ENCODE measurements around the gene ZDHHC11. TPM values are rescaled to one million over a fixed set of nuclear protein-coding genes. Genes with fewer than 3 reads are reported as not detected.
A peak's percentile ranks its signal among the peaks of the same experiment; 100 is the strongest.

The ZDHHC11 gene, protein sequence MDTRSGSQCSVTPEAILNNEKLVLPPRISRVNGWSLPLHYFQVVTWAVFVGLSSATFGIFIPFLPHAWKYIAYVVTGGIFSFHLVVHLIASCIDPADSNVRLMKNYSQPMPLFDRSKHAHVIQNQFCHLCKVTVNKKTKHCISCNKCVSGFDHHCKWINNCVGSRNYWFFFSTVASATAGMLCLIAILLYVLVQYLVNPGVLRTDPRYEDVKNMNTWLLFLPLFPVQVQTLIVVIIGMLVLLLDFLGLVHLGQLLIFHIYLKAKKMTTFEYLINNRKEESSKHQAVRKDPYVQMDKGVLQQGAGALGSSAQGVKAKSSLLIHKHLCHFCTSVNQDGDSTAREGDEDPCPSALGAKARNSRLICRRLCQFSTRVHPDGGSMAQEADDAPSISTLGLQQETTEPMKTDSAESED
- 10 to 100 TPM in 1 of 2 donors, 1 to 10 TPM in 1; 4.7 to 10.9 TPM for total RNA-seq

- no peak within 1 kb of the TSS for H3K4me3 ChIP-seq
Observed at GRCh38 chr5:850511-851006, at the start of gene ZDHHC11. TSS of gene ZDHHC11 (minus strand) at chr5:850986. CDS start at chr5:850602, 384 bp downstream.

DNA sequence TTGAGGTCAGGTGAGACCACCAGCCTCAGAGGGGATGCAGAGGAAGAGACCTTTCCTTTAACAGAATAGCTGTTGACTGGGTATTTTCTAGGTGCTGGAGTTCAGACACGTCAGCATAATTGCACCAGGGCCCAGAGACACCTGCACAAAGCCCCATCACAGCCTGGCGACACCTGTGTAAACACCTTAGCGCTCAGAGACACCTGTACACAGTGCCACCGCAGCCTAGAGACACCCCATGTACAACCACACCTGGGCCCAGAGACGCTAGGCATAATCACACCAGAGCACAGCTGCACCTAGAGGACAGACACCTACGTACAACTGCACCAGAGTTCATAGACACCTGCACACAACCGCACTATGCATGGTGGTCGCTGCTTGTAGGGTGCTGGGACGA is 42.9 kb upstream of the ZDHHC11 start:
- Histone ChIP-seq H3K27me3 (no peaks in the 10 kb centered on the region), H3K36me3 (replicated peaks in 1 of 2; ENCODE audit: insufficient read depth in 1 of 2, low read depth in 2 of 2) (peaks cover 0 to 6% of the 10 kb centered on the region in 2 donors), H3K27ac (no peak overlapping the region), H3K4me3 (no peak overlapping the region), H3K4me1 (peaks cover 17% of the 10 kb centered on the region), H3K9me3 (no peaks in the 10 kb centered on the region)
- ATAC-seq (no peak), DNase-seq (no peak)
- no peak for TF ChIP-seq POLR2A (IDR thresholded peaks at IDR 0.05)
- TF ChIP-seq, protein P1, sequence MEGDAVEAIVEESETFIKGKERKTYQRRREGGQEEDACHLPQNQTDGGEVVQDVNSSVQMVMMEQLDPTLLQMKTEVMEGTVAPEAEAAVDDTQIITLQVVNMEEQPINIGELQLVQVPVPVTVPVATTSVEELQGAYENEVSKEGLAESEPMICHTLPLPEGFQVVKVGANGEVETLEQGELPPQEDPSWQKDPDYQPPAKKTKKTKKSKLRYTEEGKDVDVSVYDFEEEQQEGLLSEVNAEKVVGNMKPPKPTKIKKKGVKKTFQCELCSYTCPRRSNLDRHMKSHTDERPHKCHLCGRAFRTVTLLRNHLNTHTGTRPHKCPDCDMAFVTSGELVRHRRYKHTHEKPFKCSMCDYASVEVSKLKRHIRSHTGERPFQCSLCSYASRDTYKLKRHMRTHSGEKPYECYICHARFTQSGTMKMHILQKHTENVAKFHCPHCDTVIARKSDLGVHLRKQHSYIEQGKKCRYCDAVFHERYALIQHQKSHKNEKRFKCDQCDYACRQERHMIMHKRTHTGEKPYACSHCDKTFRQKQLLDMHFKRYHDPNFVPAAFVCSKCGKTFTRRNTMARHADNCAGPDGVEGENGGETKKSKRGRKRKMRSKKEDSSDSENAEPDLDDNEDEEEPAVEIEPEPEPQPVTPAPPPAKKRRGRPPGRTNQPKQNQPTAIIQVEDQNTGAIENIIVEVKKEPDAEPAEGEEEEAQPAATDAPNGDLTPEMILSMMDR (IDR thresholded peaks at IDR 0.05) = no peak
- 49 to 60% methylated on average over 6 to 9 of the region's 9 CpGs for WGBS, 2 donors
- intact Hi-C loops (cut with DNase I) = no loop called here

More at GRCh38 chr5:850511-851006, at the start of gene ZDHHC11:
- H3K4me1 ChIP-seq = no peaks in the 10 kb centered on the region
- H3K27me3 ChIP-seq = no peaks in the 10 kb centered on the region
- 47 to 65% methylated on average over 12 to 24 of the region's 27 CpGs for WGBS, 2 donors
- no peak within 1 kb of the TSS for H3K27ac ChIP-seq
- intact Hi-C loops (cut with DNase I) = no loop called here
- H3K9me3 ChIP-seq = no peaks in the 10 kb centered on the region
- DNase-seq (peak in 2 of 4 donors; percentile 12 to 39), ATAC-seq (no peak)
- TF ChIP-seq, protein P1 (IDR thresholded peaks at IDR 0.05) = no peak
- H3K36me3 ChIP-seq (replicated peaks in 1 of 2; ENCODE audit: insufficient read depth in 1 of 2, low read depth in 2 of 2) = no peaks in the 10 kb centered on the region

DNA sequence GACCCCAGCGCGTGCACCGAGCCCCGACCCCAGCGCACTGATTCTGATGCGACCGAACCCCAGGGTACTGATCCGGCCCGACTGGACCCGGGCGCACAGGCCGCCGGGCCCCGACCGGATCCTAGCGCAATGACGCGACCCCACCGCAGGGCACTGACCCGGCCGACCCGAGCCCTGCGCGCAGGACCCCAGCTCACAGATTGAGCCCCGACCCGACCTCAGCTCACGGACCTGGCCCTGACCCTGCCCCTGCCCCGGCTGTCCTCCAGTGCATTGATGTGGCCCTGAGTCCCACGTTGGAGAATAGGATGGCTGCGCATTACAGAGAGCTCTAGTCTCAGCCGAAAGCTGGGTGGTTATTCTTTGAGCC is 42.3 kb upstream of the ZDHHC11 start:
- Histone ChIP-seq H3K36me3 (replicated peaks in 1 of 2; ENCODE audit: insufficient read depth in 1 of 2, low read depth in 2 of 2) (peaks cover 0 to 11% of the 10 kb centered on the region in 2 donors), H3K27ac (no peak overlapping the region), H3K4me1 (peaks cover 17% of the 10 kb centered on the region), H3K9me3 (no peaks in the 10 kb centered on the region), H3K27me3 (no peaks in the 10 kb centered on the region), H3K4me3 (peak overlapping the region; percentile 13 to 87)
- intact Hi-C loops (cut with DNase I) = no loop called here
- 0 to 3% methylated on average over 1 to 31 of the region's 31 CpGs for WGBS, 2 donors
- no peak for TF ChIP-seq POLR2A (IDR thresholded peaks at IDR 0.05)
- TF ChIP-seq, protein P1 (IDR thresholded peaks at IDR 0.05) = no peak
- ATAC-seq = no peak
- no peak for DNase-seq

DNA sequence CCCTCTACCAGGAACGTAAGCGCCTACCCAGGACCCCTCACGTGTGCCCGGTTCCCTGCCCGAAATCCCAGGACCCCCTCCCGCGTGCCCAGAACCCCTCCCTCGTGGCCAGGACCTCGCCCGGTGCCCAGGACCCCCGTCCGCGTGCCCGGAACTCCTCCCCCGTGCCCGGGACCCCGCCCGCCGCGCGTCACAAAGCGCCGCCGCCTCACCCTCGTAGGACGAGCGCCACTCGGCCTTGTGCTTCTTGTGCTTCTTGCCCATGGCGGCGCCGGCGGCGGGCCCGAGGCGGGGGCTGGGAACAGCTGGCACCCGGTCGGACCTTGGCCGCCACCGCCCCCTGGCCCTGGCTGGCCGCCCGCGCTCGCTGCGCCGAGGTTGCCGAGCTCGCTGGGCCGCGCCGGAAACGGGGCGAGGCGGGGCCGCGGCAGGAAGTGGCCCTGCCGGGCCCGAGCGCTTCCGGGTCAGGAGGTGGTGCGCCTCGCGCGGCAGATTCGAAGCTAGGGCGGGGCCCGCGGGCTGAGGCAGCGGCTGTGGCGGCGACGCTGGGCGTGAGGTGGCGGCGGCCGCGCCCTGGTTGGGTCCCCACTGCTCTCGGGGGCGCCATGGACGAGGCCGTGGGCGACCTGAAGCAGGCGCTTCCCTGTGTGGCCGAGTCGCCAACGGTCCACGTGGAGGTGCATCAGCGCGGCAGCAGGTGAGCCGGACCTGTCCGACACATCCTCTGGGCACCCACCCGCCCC is 41.8 kb upstream of the ZDHHC11 start, which contains the start of the genes BRD9 and TRIP13:
Gene BRD9 (minus strand): TSS at position 408 of the 743 bp plus-strand sequence. CDS start 144 bp downstream, at position 264.
Gene TRIP13 (plus strand): TSS at position 491 of the 743 bp plus-strand sequence. CDS start 115 bp downstream, at position 606.
- H3K4me3 ChIP-seq = peak within 1 kb of the TSS; percentile 51 to 87
- H3K27ac ChIP-seq = peak within 1 kb of the TSS; percentile 57 to 90 (median 77)
- peak; percentile 96 for ATAC-seq
- peaks cover 17% of the 10 kb centered on the region for H3K4me1 ChIP-seq
- H3K9me3 ChIP-seq = no peaks in the 10 kb centered on the region
- peak; percentile 79 to 86 (median 82) for DNase-seq
- no peaks in the 10 kb centered on the region for H3K27me3 ChIP-seq
- no peak for TF ChIP-seq POLR2A (IDR thresholded peaks at IDR 0.05)
- TF ChIP-seq, protein P1 (IDR thresholded peaks at IDR 0.05) = peak in 2 of 7 experiments; percentile 34 to 38
- intact Hi-C loops (cut with DNase I) = no loop called here
- 0 to 1% methylated on average over 7 to 78 of the region's 91 CpGs for WGBS, 2 donors
- peaks cover 0 to 15% of the 10 kb centered on the region in 2 donors for H3K36me3 ChIP-seq (replicated peaks in 1 of 2; ENCODE audit: insufficient read depth in 1 of 2, low read depth in 2 of 2)
